ENCODE results near the gene TFDP2. TPM values are rescaled to one million over a fixed set of nuclear protein-coding genes. Genes with fewer than 3 reads are reported as not detected.

Gene TFDP2
- total and polyA plus RNA-seq, 2 of the 8 experiments (the other 6 are each of a cell fraction or from before 2014, with no cell fraction given) = 41.1 to 119 TPM

GRCh38 chr3:141898908-141899307 is 250.4 kb downstream of the TFDP2 start:
- Histone ChIP-seq H3K23me2 (ENCODE audit: low read depth, low read length) (no peaks in the 10 kb centered on the region), H2BK20ac (ENCODE audit: low read length) (no peak overlapping the region), H3K14ac (ENCODE audit: insufficient read length) (no peak overlapping the region), H4K8ac (ENCODE audit: extremely low read depth, insufficient read depth, low read length) (no peak overlapping the region), H3K4me3 (ENCODE audit: extremely low read depth in 1 of 4, insufficient read depth in 2 of 4, low read depth in 3 of 4, low read length in 4 of 4) (no peak overlapping the region), H2AFZ (ENCODE audit: low read length) (no peak overlapping the region), H4K20me1 (replicated peaks in 1 of 2; ENCODE audit: control insufficient read depth in 1 of 2, insufficient read depth in 2 of 2, low read length in 2 of 2) (peaks cover 0 to 5% of the 10 kb centered on the region in 2 experiments), H3K4me2 (ENCODE audit: insufficient read depth in 1 of 2, low read depth in 2 of 2, low read length in 2 of 2) (no peak overlapping the region), H3K79me2 (ENCODE audit: control insufficient read depth in 1 of 2, insufficient read depth in 2 of 2, low read length in 2 of 2) (peaks cover 6 to 76% of the 10 kb centered on the region in 2 experiments; a peak in 3 of 4 replicates), H3K4ac (replicated peaks; ENCODE audit: insufficient read length, low read depth, low read length) (no peak overlapping the region), H4K5ac (ENCODE audit: insufficient read length, low read depth, low read length) (no peak overlapping the region), H2BK5ac (ENCODE audit: low read depth, low read length) (no peak overlapping the region), H3K18ac (ENCODE audit: extremely low read depth, low read length) (no peak overlapping the region), H2AK5ac (ENCODE audit: low read depth, low read length) (no peak overlapping the region), H3K23ac (ENCODE audit: insufficient read length) (no peak overlapping the region), H3K4me1 (replicated peaks in 1 of 4; ENCODE audit: control insufficient read depth in 3 of 4, insufficient read depth in 4 of 4, low read length in 3 of 4) (no peaks in the 10 kb centered on the region), H3K36me3 (ENCODE audit: control insufficient read depth in 2 of 4, insufficient read depth in 4 of 4, low read length in 3 of 4) (peaks cover 0 to 42% (median 16%) of the 10 kb centered on the region in 4 experiments; a peak in 4 of 8 replicates), H2BK120ac (replicated peaks; ENCODE audit: low read depth, low read length) (no peak overlapping the region), H3K79me1 (ENCODE audit: low read depth, low read length) (peaks cover 5% of the 10 kb centered on the region), H4K91ac (replicated peaks; ENCODE audit: insufficient read length, low read length) (no peak overlapping the region), H3K27me3 (replicated peaks in 1 of 4; ENCODE audit: control insufficient read depth in 3 of 4, extremely low read depth in 1 of 4, insufficient read depth in 3 of 4, low read length in 3 of 4) (peaks cover 0 to 2% (median 0%) of the 10 kb centered on the region in 4 experiments; a peak in 1 of 7 replicates), H3K56ac (replicated peaks; ENCODE audit: insufficient read length, low read depth, low read length) (no peak overlapping the region), H2BK15ac (ENCODE audit: low read length) (no peak overlapping the region), H3K27ac (ENCODE audit: low read depth, low read length) (no peak overlapping the region), H2BK12ac (ENCODE audit: low read depth, low read length) (no peak overlapping the region), H3K9me3 (ENCODE audit: insufficient read depth in 2 of 2, low read depth in 1 of 2, low read length in 1 of 2) (peaks cover 14% of the 10 kb centered on the region in 2 experiments), H3K9ac (replicated peaks in 1 of 4; ENCODE audit: extremely low read depth in 1 of 4, low read depth in 3 of 4, low read length in 3 of 4) (no peak overlapping the region)
- DNase-seq (ENCODE audit: low read depth in 1 of 2, low spot score in 2 of 2) (no peak), FAIRE-seq (no peak)
- WGBS, 2 experiments (ENCODE audit: extremely low coverage in 1 of 2, insufficient coverage in 1 of 2, insufficient read length in 1 of 2, insufficient replicate concordance in 2 of 2, low coverage in 1 of 2, low lambda C conversion rate in 2 of 2, missing lambda C conversion rate in 1 of 2) = 85% methylated on average over 1 of the region's 1 CpG; no CpG with 5 or more reads in 1 of the 2 experiments
- CTCF ChIA-PET (ENCODE audit: partially characterized antibody) = no interaction called here
- TF ChIP-seq YY1 (IDR thresholded peaks at IDR 0.05; ENCODE audit: low read depth, low read length) (no peak), SUZ12 (IDR thresholded peaks at IDR 0.05; ENCODE audit: low read length) (no peak), MAFK (IDR thresholded peaks at IDR 0.05; ENCODE audit: low read depth, low read length) (no peak), HDAC2 (IDR thresholded peaks at IDR 0.05; ENCODE audit: borderline replicate concordance in 1 of 2, low read depth in 2 of 2, low read length in 2 of 2) (no peak), EGR1 (IDR thresholded peaks at IDR 0.05; ENCODE audit: borderline replicate concordance, low read depth, low read length) (no peak), SP1 (IDR thresholded peaks at IDR 0.05; ENCODE audit: low read depth, low read length) (no peak), POU5F1 (IDR thresholded peaks at IDR 0.05; ENCODE audit: low read depth, low read length) (no peak), EP300 (IDR thresholded peaks at IDR 0.05; ENCODE audit: borderline replicate concordance in 1 of 2, low read depth in 2 of 2, low read length in 2 of 2) (no peak), TEAD4 (IDR thresholded peaks at IDR 0.05; ENCODE audit: low read depth, low read length) (no peak), BCL11A (IDR thresholded peaks at IDR 0.05; ENCODE audit: low read depth in 2 of 2, low read length in 2 of 2) (no peak), CTBP2 (IDR thresholded peaks at IDR 0.05; ENCODE audit: borderline replicate concordance, insufficient read depth, insufficient read length, low read length) (no peak), CEBPB (IDR thresholded peaks at IDR 0.05; ENCODE audit: low read depth, low read length) (no peak)
- POLR2A ChIA-PET (ENCODE audit: partially characterized antibody) = no interaction called here

All from H1 (cell line).